ENCODE results near the gene PLXNA2. TPM values are rescaled to one million over a fixed set of nuclear protein-coding genes. Genes with fewer than 3 reads are reported as not detected.

The PLXNA2 gene
- total RNA-seq, 1 experiment from 2014 or later, result 0.89 TPM

- Histone ChIP-seq H3K27ac (ENCODE audit: low read depth, low read length) (no peak overlapping the region), H3K4me2 (ENCODE audit: low read length) (no peak overlapping the region), H3K27me3 (ENCODE audit: insufficient read depth, low read length) (0 out of 2 replicates have a peak, but pooled peaks cover 6% of the 10 kb centered on the region), H3K4me3 (replicated peaks in 1 of 2; ENCODE audit: low read depth in 1 of 2, low read length in 2 of 2) (no peak overlapping the region), H3K9me3 (ENCODE audit: control insufficient read depth in 1 of 2, insufficient read depth in 1 of 2, low read depth in 1 of 2, low read length in 2 of 2) (no peaks in the 10 kb centered on the region), H3K4me1 (ENCODE audit: control insufficient read depth in 1 of 2, insufficient read depth in 2 of 2, low read length in 2 of 2) (no peaks in the 10 kb centered on the region), H3K9me2 (ENCODE audit: insufficient read depth) (no peaks in the 10 kb centered on the region), H4K20me1 (ENCODE audit: insufficient read depth) (no peaks in the 10 kb centered on the region), H2AFZ (ENCODE audit: low read depth, low read length, poor library complexity, severe bottlenecking) (no peak overlapping the region), H3K9ac (ENCODE audit: low read length) (no peak overlapping the region), H3K36me3 (ENCODE audit: control insufficient read depth in 1 of 2, insufficient read depth in 2 of 2, low read length in 2 of 2) (no peaks in the 10 kb centered on the region), H3K79me2 (ENCODE audit: insufficient read depth, low read length) (no peaks in the 10 kb centered on the region)
- intact Hi-C loops (cut with micrococcal nuclease), result no loop called here
- DNase-seq (ENCODE audit: low read depth, low spot score) (no peak), ATAC-seq (no peak)
- CTCF ChIA-PET, result no interaction called here
- RAD21 ChIA-PET (ENCODE audit: low non-redundant PET in 1 of 2, low total read pairs in 2 of 2, uncharacterized antibody in 2 of 2, unreplicated experiment in 2 of 2), result interaction anchor here in 1 of 2 experiments (0.7 kb wide), 1 partner anchor 35 kb away, joined by 5 read pairs; no protein-coding TSS in a partner anchor
- POLR2A ChIA-PET, result no interaction called here
- TF ChIP-seq YY1 (IDR thresholded peaks at IDR 0.05; ENCODE audit: extremely low read depth, insufficient replicate concordance, low read depth, low read length), result no peak
- no peak for TF ChIP-seq FOSL1 (IDR thresholded peaks at IDR 0.05; ENCODE audit: low read depth)
- TF ChIP-seq, protein P1, sequence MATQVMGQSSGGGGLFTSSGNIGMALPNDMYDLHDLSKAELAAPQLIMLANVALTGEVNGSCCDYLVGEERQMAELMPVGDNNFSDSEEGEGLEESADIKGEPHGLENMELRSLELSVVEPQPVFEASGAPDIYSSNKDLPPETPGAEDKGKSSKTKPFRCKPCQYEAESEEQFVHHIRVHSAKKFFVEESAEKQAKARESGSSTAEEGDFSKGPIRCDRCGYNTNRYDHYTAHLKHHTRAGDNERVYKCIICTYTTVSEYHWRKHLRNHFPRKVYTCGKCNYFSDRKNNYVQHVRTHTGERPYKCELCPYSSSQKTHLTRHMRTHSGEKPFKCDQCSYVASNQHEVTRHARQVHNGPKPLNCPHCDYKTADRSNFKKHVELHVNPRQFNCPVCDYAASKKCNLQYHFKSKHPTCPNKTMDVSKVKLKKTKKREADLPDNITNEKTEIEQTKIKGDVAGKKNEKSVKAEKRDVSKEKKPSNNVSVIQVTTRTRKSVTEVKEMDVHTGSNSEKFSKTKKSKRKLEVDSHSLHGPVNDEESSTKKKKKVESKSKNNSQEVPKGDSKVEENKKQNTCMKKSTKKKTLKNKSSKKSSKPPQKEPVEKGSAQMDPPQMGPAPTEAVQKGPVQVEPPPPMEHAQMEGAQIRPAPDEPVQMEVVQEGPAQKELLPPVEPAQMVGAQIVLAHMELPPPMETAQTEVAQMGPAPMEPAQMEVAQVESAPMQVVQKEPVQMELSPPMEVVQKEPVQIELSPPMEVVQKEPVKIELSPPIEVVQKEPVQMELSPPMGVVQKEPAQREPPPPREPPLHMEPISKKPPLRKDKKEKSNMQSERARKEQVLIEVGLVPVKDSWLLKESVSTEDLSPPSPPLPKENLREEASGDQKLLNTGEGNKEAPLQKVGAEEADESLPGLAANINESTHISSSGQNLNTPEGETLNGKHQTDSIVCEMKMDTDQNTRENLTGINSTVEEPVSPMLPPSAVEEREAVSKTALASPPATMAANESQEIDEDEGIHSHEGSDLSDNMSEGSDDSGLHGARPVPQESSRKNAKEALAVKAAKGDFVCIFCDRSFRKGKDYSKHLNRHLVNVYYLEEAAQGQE (IDR thresholded peaks at IDR 0.05; ENCODE audit: low read depth), result no peak
- no peak for TF ChIP-seq CEBPB (IDR thresholded peaks at IDR 0.05; ENCODE audit: low read depth)
- no peak for TF ChIP-seq EZH2phosphoT487 (IDR thresholded peaks at IDR 0.05; ENCODE audit: borderline replicate concordance)
- no peak for TF ChIP-seq SP1 (IDR thresholded peaks at IDR 0.05; ENCODE audit: low read depth)
- TF ChIP-seq SRF (IDR thresholded peaks at IDR 0.05; ENCODE audit: low read depth), result no peak
- no peak for TF ChIP-seq ZFX (IDR thresholded peaks at IDR 0.05)
- TF ChIP-seq, protein P2, sequence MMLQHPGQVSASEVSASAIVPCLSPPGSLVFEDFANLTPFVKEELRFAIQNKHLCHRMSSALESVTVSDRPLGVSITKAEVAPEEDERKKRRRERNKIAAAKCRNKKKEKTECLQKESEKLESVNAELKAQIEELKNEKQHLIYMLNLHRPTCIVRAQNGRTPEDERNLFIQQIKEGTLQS (IDR thresholded peaks at IDR 0.05), result no peak
- TF ChIP-seq ZBTB33 (IDR thresholded peaks at IDR 0.05; ENCODE audit: extremely low read depth, insufficient replicate concordance, low read length), result no peak
- no peak for TF ChIP-seq POLR2A (IDR thresholded peaks at IDR 0.05; ENCODE audit: borderline replicate concordance, extremely low read depth, insufficient read depth, insufficient read length)
- TF ChIP-seq ELF1 (IDR thresholded peaks at IDR 0.05; ENCODE audit: borderline replicate concordance, low read depth), result no peak
- no peak for TF ChIP-seq CBX3 (IDR thresholded peaks at IDR 0.05; ENCODE audit: low read depth)
- no peak for TF ChIP-seq RAD21 (IDR thresholded peaks at IDR 0.05; ENCODE audit: low read depth)
- no TSS peak for BruUV-seq (replicated peaks)
Measured at GRCh38 chr1:208192995-208193394, 51.2 kb downstream of the PLXNA2 start.

Data from HCT116 (cell line).